ENCODE results near the gene HOXB8. TPM values are rescaled to one million over a fixed set of nuclear protein-coding genes. Genes with fewer than 3 reads are reported as not detected.

Gene HOXB8
- not detected in 2 replicates for total RNA-seq

GRCh38 chr17:48615047-48615962, at the start of gene HOXB8:
Gene HOXB8 (minus strand): TSS chr17:48615292. CDS start chr17:48614704, 588 bp downstream.

GRCh38 chr17:48626245-48627117, 11.4 kb upstream of the HOXB8 start, which contains the start of gene HOXB9:
Gene HOXB9 (minus strand): TSS chr17:48626358. CDS start chr17:48626269, 89 bp downstream.

GRCh38 chr17:48610282-48611211, 4.5 kb downstream of the HOXB8 start, which contains the start of gene HOXB7:
Gene HOXB7 (minus strand): TSS chr17:48611017. CDS start chr17:48610918, 99 bp downstream.

GRCh38 chr17:48604770-48605329, 10.2 kb downstream of the HOXB8 start, which contains the start of gene HOXB6:
Gene HOXB6 (minus strand): TSS chr17:48604986. CDS start chr17:48598150, 6,836 bp downstream.

GRCh38 chr17:48593126-48593829, 21.8 kb downstream of the HOXB8 start, which contains the start of gene HOXB5:
Gene HOXB5 (minus strand): TSS chr17:48593779. CDS start chr17:48593682, 97 bp downstream.

GRCh38 chr17:48589831-48590606, 25.1 kb downstream of the HOXB8 start, which contains the start of gene HOXB3:
Gene HOXB3 (minus strand): TSS chr17:48590241. CDS start chr17:48552474, 37,767 bp downstream.

GRCh38 chr17:48577946-48578615, 37.0 kb downstream of the HOXB8 start, which contains the start of gene HOXB4:
Gene HOXB4 (minus strand): TSS chr17:48578350. CDS start chr17:48578319, 31 bp downstream.

Other genes with a start within 250 kb of the HOXB8 start
- gene SKAP1, start 185.1 kb downstream of the HOXB8 start, total RNA-seq: not detected in 2 replicates
- gene HOXB1, start 84.3 kb downstream of the HOXB8 start, total RNA-seq: not detected in 2 replicates
- gene HOXB2, start 70.2 kb downstream of the HOXB8 start, total RNA-seq: 0.85 and 1.9 TPM in 2 replicates
- gene HOXB4, start 36.9 kb downstream of the HOXB8 start, total RNA-seq: 0.07 TPM in 1 of 2 replicates, not detected in the other
- 0.37 and 1.4 TPM in 2 replicates for gene HOXB3, start 25.1 kb downstream of the HOXB8 start, total RNA-seq
- gene HOXB5, start 21.5 kb downstream of the HOXB8 start, total RNA-seq: 0.14 and 0.28 TPM in 2 replicates
- gene HOXB6, start 10.3 kb downstream of the HOXB8 start, total RNA-seq: 0.71 and 0.93 TPM in 2 replicates
- gene HOXB7, start 4.3 kb downstream of the HOXB8 start, total RNA-seq: 0.71 TPM in 1 of 2 replicates, not detected in the other
- not detected in 2 replicates for gene HOXB9, start 11.1 kb upstream of the HOXB8 start, total RNA-seq
- gene PRAC1, start 107.2 kb upstream of the HOXB8 start, total RNA-seq: not detected in 2 replicates
- not detected in 2 replicates for gene PRAC2, start 107.9 kb upstream of the HOXB8 start, total RNA-seq
- not detected in 2 replicates for gene HOXB13, start 113.5 kb upstream of the HOXB8 start, total RNA-seq
- gene TTLL6, start 201.9 kb upstream of the HOXB8 start, total RNA-seq: not detected in 2 replicates
- 30.0 and 36.3 TPM in 2 replicates for gene CALCOCO2, start 215.7 kb upstream of the HOXB8 start, total RNA-seq